ENCODE data around the gene KIF26B.

The KIF26B gene

GRCh38 chr1:245458761-245459174, 304.0 kb downstream of the KIF26B start:
- Histone ChIP-seq H3K27me3 (replicated peaks in 2 of 5; ENCODE audit: control insufficient read depth in 4 of 5, insufficient read depth in 5 of 5, low read length in 4 of 5) (peaks cover 0 to 4% (median 0%) of the 10 kb centered on the region in 5 experiments), H3K27ac (ENCODE audit: insufficient read depth in 1 of 2, low read depth in 1 of 2, low read length in 2 of 2, poor library complexity in 1 of 2, severe bottlenecking in 2 of 2) (no peak overlapping the region), H3K4me1 (ENCODE audit: control extremely low read depth in 1 of 4, control insufficient read depth in 4 of 4, insufficient read depth in 4 of 4, low read length in 3 of 4) (peaks cover 0 to 10% (median 1%) of the 10 kb centered on the region in 4 experiments), H3K9me3 (ENCODE audit: control extremely low read depth in 1 of 5, control insufficient read depth in 4 of 5, insufficient read depth in 2 of 5, low read depth in 1 of 5, low read length in 4 of 5) (no peaks in the 10 kb centered on the region), H3K4me3 (ENCODE audit: control insufficient read depth in 1 of 7, extremely low read depth in 1 of 7, insufficient read depth in 4 of 7, low read depth in 2 of 7, low read length in 6 of 7) (no peak overlapping the region), H3K36me3 (ENCODE audit: control insufficient read depth in 4 of 4, insufficient read depth in 4 of 4, low read length in 3 of 4) (no peaks in the 10 kb centered on the region)
- WGBS (ENCODE audit: insufficient coverage), result 0% methylated on average over 1 of the region's 4 CpGs
- CTCF ChIA-PET, result interaction anchor here (0.6 kb wide), 1 partner anchor 1241 kb away, joined by 3 read pairs; no protein-coding TSS in a partner anchor
- POLR2A ChIA-PET, result no interaction called here
- peak; percentile 34 to 87 (median 79) for DNase-seq

GRCh38 chr1:245459621-245460020, 304.8 kb downstream of the KIF26B start:
- no peak for DNase-seq
- peaks cover 0 to 4% (median 0%) of the 10 kb centered on the region in 5 experiments for H3K27me3 ChIP-seq (replicated peaks in 2 of 5; ENCODE audit: control insufficient read depth in 4 of 5, insufficient read depth in 5 of 5, low read length in 4 of 5)
- WGBS (ENCODE audit: insufficient coverage), result 100% methylated on average over 2 of the region's 3 CpGs
- CTCF ChIA-PET, result interaction anchor here (0.6 kb wide), 1 partner anchor 1240 kb away, joined by 3 read pairs; no protein-coding TSS in a partner anchor
- H3K4me3 ChIP-seq (ENCODE audit: control insufficient read depth in 1 of 7, extremely low read depth in 1 of 7, insufficient read depth in 4 of 7, low read depth in 2 of 7, low read length in 6 of 7), result no peak overlapping the region
- no peak overlapping the region for H3K27ac ChIP-seq (ENCODE audit: insufficient read depth in 1 of 2, low read depth in 1 of 2, low read length in 2 of 2, poor library complexity in 1 of 2, severe bottlenecking in 2 of 2)
- H3K4me1 ChIP-seq (ENCODE audit: control extremely low read depth in 1 of 4, control insufficient read depth in 4 of 4, insufficient read depth in 4 of 4, low read length in 3 of 4), result peaks cover 0 to 10% (median 1%) of the 10 kb centered on the region in 4 experiments
- no peaks in the 10 kb centered on the region for H3K9me3 ChIP-seq (ENCODE audit: control extremely low read depth in 1 of 5, control insufficient read depth in 4 of 5, insufficient read depth in 2 of 5, low read depth in 1 of 5, low read length in 4 of 5)
- POLR2A ChIA-PET, result no interaction called here
- no peaks in the 10 kb centered on the region for H3K36me3 ChIP-seq (ENCODE audit: control insufficient read depth in 4 of 4, insufficient read depth in 4 of 4, low read length in 3 of 4)

DNA sequence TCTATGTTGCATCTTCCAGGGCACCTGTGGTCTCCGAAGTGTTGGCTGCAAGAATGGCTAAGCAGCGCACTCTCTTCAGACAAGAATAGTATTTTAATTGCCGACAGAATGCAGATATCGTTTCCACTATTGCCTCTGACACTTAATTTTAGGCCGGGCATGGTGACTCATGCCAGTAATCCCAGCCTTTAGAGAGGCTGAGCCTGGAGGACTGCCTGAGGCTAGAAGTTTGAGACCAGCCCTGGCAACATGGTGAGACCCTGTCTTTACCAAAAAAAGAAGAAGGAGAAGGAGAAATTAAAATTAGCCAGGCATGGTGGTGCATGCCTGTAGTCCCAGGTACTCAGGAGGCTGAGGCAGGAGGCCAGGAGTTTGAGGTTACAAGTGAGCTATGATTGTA, 306.9 kb downstream of the KIF26B start:
- Histone ChIP-seq H3K4me1 (ENCODE audit: control extremely low read depth in 1 of 4, control insufficient read depth in 4 of 4, insufficient read depth in 4 of 4, low read length in 3 of 4) (peaks cover 0 to 10% (median 1%) of the 10 kb centered on the region in 4 experiments), H3K9me3 (ENCODE audit: control extremely low read depth in 1 of 5, control insufficient read depth in 4 of 5, insufficient read depth in 2 of 5, low read depth in 1 of 5, low read length in 4 of 5) (no peaks in the 10 kb centered on the region), H3K27ac (ENCODE audit: insufficient read depth in 1 of 2, low read depth in 1 of 2, low read length in 2 of 2, poor library complexity in 1 of 2, severe bottlenecking in 2 of 2) (no peak overlapping the region), H3K36me3 (ENCODE audit: control insufficient read depth in 4 of 4, insufficient read depth in 4 of 4, low read length in 3 of 4) (no peaks in the 10 kb centered on the region), H3K4me3 (ENCODE audit: control insufficient read depth in 1 of 7, extremely low read depth in 1 of 7, insufficient read depth in 4 of 7, low read depth in 2 of 7, low read length in 6 of 7) (no peak overlapping the region), H3K27me3 (replicated peaks in 2 of 5; ENCODE audit: control insufficient read depth in 4 of 5, insufficient read depth in 5 of 5, low read length in 4 of 5) (peaks cover 0 to 4% (median 0%) of the 10 kb centered on the region in 5 experiments)
- POLR2A ChIA-PET, result no interaction called here
- CTCF ChIA-PET, result interaction anchor here (1.8 kb wide), 1 partner anchor 22 kb away, joined by 3 read pairs; no protein-coding TSS in a partner anchor
- WGBS (ENCODE audit: insufficient coverage), result 93% methylated on average over 5 of the region's 5 CpGs
- DNase-seq, result no peak

DNA sequence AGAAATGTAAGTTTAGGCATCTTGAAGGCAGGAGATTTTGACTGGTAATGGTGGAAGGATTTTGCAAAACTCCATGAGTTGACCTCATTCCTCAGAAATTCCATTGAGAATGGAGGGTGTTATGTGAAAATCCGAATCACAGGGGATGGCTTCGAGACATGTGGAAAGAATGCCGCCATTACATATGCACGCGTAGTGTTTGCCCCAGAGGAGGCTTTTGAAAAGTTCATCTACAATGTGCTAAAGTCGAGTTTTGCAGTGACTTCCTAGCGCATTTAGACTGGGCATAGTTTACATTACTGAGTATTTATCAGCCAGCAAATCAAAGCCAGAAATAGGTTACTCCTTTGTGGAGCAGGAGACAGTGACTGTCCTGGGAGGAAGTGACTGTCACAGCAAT, 307.4 kb downstream of the KIF26B start:
- CTCF ChIA-PET, result no interaction called here
- H3K4me1 ChIP-seq (ENCODE audit: control extremely low read depth in 1 of 4, control insufficient read depth in 4 of 4, insufficient read depth in 4 of 4, low read length in 3 of 4), result peaks cover 0 to 10% (median 1%) of the 10 kb centered on the region in 4 experiments
- no peaks in the 10 kb centered on the region for H3K9me3 ChIP-seq (ENCODE audit: control extremely low read depth in 1 of 5, control insufficient read depth in 4 of 5, insufficient read depth in 2 of 5, low read depth in 1 of 5, low read length in 4 of 5)
- POLR2A ChIA-PET, result no interaction called here
- 63% methylated on average over 4 of the region's 7 CpGs for WGBS (ENCODE audit: insufficient coverage)
- no peaks in the 10 kb centered on the region for H3K36me3 ChIP-seq (ENCODE audit: control insufficient read depth in 4 of 4, insufficient read depth in 4 of 4, low read length in 3 of 4)
- DNase-seq, result no peak
- no peak overlapping the region for H3K4me3 ChIP-seq (ENCODE audit: control insufficient read depth in 1 of 7, extremely low read depth in 1 of 7, insufficient read depth in 4 of 7, low read depth in 2 of 7, low read length in 6 of 7)
- H3K27me3 ChIP-seq (replicated peaks in 2 of 5; ENCODE audit: control insufficient read depth in 4 of 5, insufficient read depth in 5 of 5, low read length in 4 of 5), result peaks cover 0 to 4% (median 0%) of the 10 kb centered on the region in 5 experiments
- H3K27ac ChIP-seq (ENCODE audit: insufficient read depth in 1 of 2, low read depth in 1 of 2, low read length in 2 of 2, poor library complexity in 1 of 2, severe bottlenecking in 2 of 2), result no peak overlapping the region

GRCh38 chr1:245463392-245464165, 308.8 kb downstream of the KIF26B start:
- DNase-seq, result no peak
- Histone ChIP-seq H3K27ac (ENCODE audit: insufficient read depth in 1 of 2, low read depth in 1 of 2, low read length in 2 of 2, poor library complexity in 1 of 2, severe bottlenecking in 2 of 2) (no peak overlapping the region), H3K36me3 (ENCODE audit: control insufficient read depth in 4 of 4, insufficient read depth in 4 of 4, low read length in 3 of 4) (no peaks in the 10 kb centered on the region), H3K4me3 (ENCODE audit: control insufficient read depth in 1 of 7, extremely low read depth in 1 of 7, insufficient read depth in 4 of 7, low read depth in 2 of 7, low read length in 6 of 7) (no peak overlapping the region), H3K9me3 (ENCODE audit: control extremely low read depth in 1 of 5, control insufficient read depth in 4 of 5, insufficient read depth in 2 of 5, low read depth in 1 of 5, low read length in 4 of 5) (no peaks in the 10 kb centered on the region), H3K27me3 (replicated peaks in 2 of 5; ENCODE audit: control insufficient read depth in 4 of 5, insufficient read depth in 5 of 5, low read length in 4 of 5) (peaks cover 0 to 4% (median 0%) of the 10 kb centered on the region in 5 experiments), H3K4me1 (ENCODE audit: control extremely low read depth in 1 of 4, control insufficient read depth in 4 of 4, insufficient read depth in 4 of 4, low read length in 3 of 4) (peaks cover 0 to 9% (median 1%) of the 10 kb centered on the region in 4 experiments)
- ChIA-PET POLR2A (no interaction called here), CTCF (no interaction called here)
- 95% methylated on average over 8 of the region's 11 CpGs for WGBS (ENCODE audit: insufficient coverage)

- DNase-seq, result no peak
- H3K4me1 ChIP-seq (ENCODE audit: control extremely low read depth in 1 of 4, control insufficient read depth in 4 of 4, insufficient read depth in 4 of 4, low read length in 3 of 4), result peaks cover 0 to 2% (median 0%) of the 10 kb centered on the region in 4 experiments
- CTCF ChIA-PET, result no interaction called here
- POLR2A ChIA-PET, result no interaction called here
- H3K27ac ChIP-seq (ENCODE audit: insufficient read depth in 1 of 2, low read depth in 1 of 2, low read length in 2 of 2, poor library complexity in 1 of 2, severe bottlenecking in 2 of 2), result no peak overlapping the region
- no peak overlapping the region for H3K4me3 ChIP-seq (ENCODE audit: control insufficient read depth in 1 of 7, extremely low read depth in 1 of 7, insufficient read depth in 4 of 7, low read depth in 2 of 7, low read length in 6 of 7)
- no peaks in the 10 kb centered on the region for H3K9me3 ChIP-seq (ENCODE audit: control extremely low read depth in 1 of 5, control insufficient read depth in 4 of 5, insufficient read depth in 2 of 5, low read depth in 1 of 5, low read length in 4 of 5)
- H3K36me3 ChIP-seq (ENCODE audit: control insufficient read depth in 4 of 4, insufficient read depth in 4 of 4, low read length in 3 of 4), result no peaks in the 10 kb centered on the region
- 96% methylated on average over 5 of the region's 15 CpGs for WGBS (ENCODE audit: insufficient coverage)
- H3K27me3 ChIP-seq (replicated peaks in 2 of 5; ENCODE audit: control insufficient read depth in 4 of 5, insufficient read depth in 5 of 5, low read length in 4 of 5), result peaks cover 0 to 4% (median 0%) of the 10 kb centered on the region in 5 experiments
Measured at GRCh38 chr1:245464290-245464689, 309.5 kb downstream of the KIF26B start.

DNA sequence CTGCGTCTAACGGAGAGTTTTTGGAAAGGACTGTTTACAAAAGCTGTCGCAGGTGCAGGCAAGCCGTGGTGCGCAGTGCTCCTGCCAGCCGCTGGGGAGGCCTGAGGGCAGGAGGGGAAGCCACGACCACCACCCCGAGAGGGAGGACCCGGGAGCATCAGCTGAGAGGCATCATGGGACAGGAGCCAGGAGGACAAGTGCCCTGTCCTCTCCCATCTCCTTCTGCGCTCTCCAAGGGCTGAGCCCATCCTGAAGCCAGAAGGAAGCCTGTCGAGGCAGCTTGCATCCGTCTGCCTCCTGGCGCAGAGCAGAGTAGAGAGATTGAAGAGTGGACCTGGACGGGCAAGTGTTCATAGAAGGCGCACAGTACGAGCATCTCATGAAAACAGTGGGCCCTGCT, 310.9 kb downstream of the KIF26B start:
- WGBS (ENCODE audit: insufficient coverage), result 94% methylated on average over 15 of the region's 16 CpGs
- Histone ChIP-seq H3K4me3 (ENCODE audit: control insufficient read depth in 1 of 7, extremely low read depth in 1 of 7, insufficient read depth in 4 of 7, low read depth in 2 of 7, low read length in 6 of 7) (no peak overlapping the region), H3K27me3 (replicated peaks in 2 of 5; ENCODE audit: control insufficient read depth in 4 of 5, insufficient read depth in 5 of 5, low read length in 4 of 5) (peaks cover 0 to 4% (median 0%) of the 10 kb centered on the region in 5 experiments), H3K27ac (ENCODE audit: insufficient read depth in 1 of 2, low read depth in 1 of 2, low read length in 2 of 2, poor library complexity in 1 of 2, severe bottlenecking in 2 of 2) (no peak overlapping the region), H3K4me1 (ENCODE audit: control extremely low read depth in 1 of 4, control insufficient read depth in 4 of 4, insufficient read depth in 4 of 4, low read length in 3 of 4) (no peaks in the 10 kb centered on the region), H3K36me3 (ENCODE audit: control insufficient read depth in 4 of 4, insufficient read depth in 4 of 4, low read length in 3 of 4) (no peaks in the 10 kb centered on the region), H3K9me3 (ENCODE audit: control extremely low read depth in 1 of 5, control insufficient read depth in 4 of 5, insufficient read depth in 2 of 5, low read depth in 1 of 5, low read length in 4 of 5) (no peaks in the 10 kb centered on the region)
- DNase-seq, result no peak
- ChIA-PET CTCF (interaction anchor here (0.6 kb wide), 2 partner anchors 50 to 760 kb away, joined by 3 read pairs; no protein-coding TSS in a partner anchor), POLR2A (no interaction called here)

All from common myeloid progenitor, CD34-positive (primary cell).